Stomach (tissue), 9 donors: ENCODE data around the gene KARS1. TPM values are rescaled to one million over a fixed set of nuclear protein-coding genes. Genes with fewer than 3 reads are reported as not detected.

Experiments
- DNase-seq, 2 donors: peaks; one replicate each; pipeline versions ENCODE4 v3.0.0 to v3.0.0-alpha.2; 2013 to 2019
- H3K27ac ChIP-seq, 5 donors: fragments of 200-600 bp in 4 of 5; sonication (generic) in 4 of 5; one replicate each; pipeline ENCODE4 v1.5.1; 2013 to 2019; ENCODE audit warnings: mild to moderate bottlenecking in 1 of 5, moderate library complexity in 1 of 5
- H3K27me3 ChIP-seq, 3 donors: fragments of 200-600 bp; sonication (generic); one replicate each; pipeline ENCODE4 v1.5.1; 2017 to 2019; ENCODE audit warnings: mixed run types in 1 of 3
- H3K36me3 ChIP-seq, 4 donors: fragments of 200-600 bp; sonication (generic); 1 replicate in 3 of 4; 2 replicates in 1 of 4; pipeline ENCODE4 v1.5.1; 2016 to 2019
- H3K4me1 ChIP-seq, 4 donors: fragments of 200-600 bp; sonication (generic); one replicate each; pipeline ENCODE4 v1.5.1; 2016 to 2019
- H3K4me3 ChIP-seq, 4 donors: fragments of 200-600 bp; sonication (generic) in 3 of 4; one replicate each; pipeline ENCODE4 v1.5.1; 2016 to 2019; ENCODE audit warnings: mild to moderate bottlenecking in 1 of 4
- H3K9me3 ChIP-seq, 4 donors: fragments of 200-600 bp; sonication (generic); one replicate each; pipeline ENCODE4 v1.5.1; 2016 to 2019
- EP300 ChIP-seq: sonication (generic); formaldehyde crosslinking; IDR thresholded peaks from one replicate; pipeline ENCODE4 v1.6.1; 2017; ENCODE audit warnings: antibody characterized with exemption
- POLR2A ChIP-seq, 4 donors: fragments of 450-650 bp; IDR thresholded peaks; one replicate each; pipeline ENCODE4 v1.6.1; 2016; ENCODE audit warnings: antibody characterized with exemption in 4 of 4, control low read depth in 2 of 4, mild to moderate bottlenecking in 1 of 4, moderate library complexity in 1 of 4
- POLR2AphosphoS5 ChIP-seq, 3 donors: sonication (generic); formaldehyde crosslinking; IDR thresholded peaks; one replicate each; pipeline ENCODE4 v1.6.1; 2016; ENCODE audit warnings: antibody characterized with exemption in 3 of 3
- WGBS, 5 donors: extraction: QIAGEN DNeasy Blood & Tissue Kit in 3 of 5; methylation state at CpG; one replicate each; pipeline versions ENCODE4 v1.1.5 to v1.1.7; 2013 to 2018; 5-methylcytosine and 5-hydroxymethylcytosine counted together
- intact Hi-C: fragments of 100-400 bp; cut with DNase I; formaldehyde crosslinking; loops from one replicate; pipeline ENCODE4 v1.15.1; 2023; ENCODE audit warnings: low total_unique reads
- polyA plus RNA-seq, 3 donors: library from polyadenylated mRNA; stranded (reverse); fragments of 200-250 nt; gene quantifications; one replicate each; pipeline ENCODE4 v1.2.3, GENCODE V29; 2013
- total RNA-seq, 5 donors: library from RNA; depleted of rRNA; stranded (reverse); fragments of >200 nt; gene quantifications; one replicate each; pipeline versions ENCODE4 v1.1.0 to v1.2.3, GENCODE V29; 2014 to 2016
- TF ChIP-seq, protein P1 (sequence below), 7 experiments: fragments of 450-650 bp in 4 of 7; fragments of 200-600 bp in 3 of 7; sonication (generic) in 3 of 7; IDR thresholded peaks; one replicate each; pipeline ENCODE4 v1.5.1; 2016 to 2019; ENCODE audit warnings: antibody characterized with exemption in 7 of 7, control low read depth in 2 of 7, mild to moderate bottlenecking in 1 of 7
- donor health status: healthy with polysubstance abuse.
- donor health status: Bipolar disorder and iron deficiency.
- donor health status: healthy.

KARS1 gene
- total and polyA plus RNA-seq, 8 donors: 81.2 to 196 (median 92.7) TPM

DNA sequence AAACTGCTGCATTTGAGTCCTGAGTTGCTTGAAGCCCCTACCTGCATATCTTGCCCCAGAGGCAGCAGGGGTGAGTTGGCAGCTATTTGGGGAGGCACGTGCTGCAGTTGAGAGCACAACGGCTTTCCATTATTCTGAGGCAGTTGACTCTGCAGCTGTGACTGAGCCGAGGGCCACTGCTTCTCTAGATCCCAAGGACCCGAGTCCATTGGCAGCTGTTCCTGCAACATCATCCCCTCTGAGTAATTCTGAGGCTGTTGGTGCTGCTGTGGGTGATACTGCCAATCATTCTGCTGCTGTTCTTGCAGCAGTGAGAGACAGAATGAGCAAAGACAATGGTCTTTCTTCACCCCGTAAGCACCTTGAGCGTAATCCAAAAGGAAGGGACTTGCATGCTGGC, 12.9 kb upstream of the KARS1 start:
- H3K27me3 ChIP-seq: no peaks in the 10 kb centered on the region
- TF ChIP-seq POLR2AphosphoS5 (IDR thresholded peaks at IDR 0.05): no peak
- TF ChIP-seq, protein P1, sequence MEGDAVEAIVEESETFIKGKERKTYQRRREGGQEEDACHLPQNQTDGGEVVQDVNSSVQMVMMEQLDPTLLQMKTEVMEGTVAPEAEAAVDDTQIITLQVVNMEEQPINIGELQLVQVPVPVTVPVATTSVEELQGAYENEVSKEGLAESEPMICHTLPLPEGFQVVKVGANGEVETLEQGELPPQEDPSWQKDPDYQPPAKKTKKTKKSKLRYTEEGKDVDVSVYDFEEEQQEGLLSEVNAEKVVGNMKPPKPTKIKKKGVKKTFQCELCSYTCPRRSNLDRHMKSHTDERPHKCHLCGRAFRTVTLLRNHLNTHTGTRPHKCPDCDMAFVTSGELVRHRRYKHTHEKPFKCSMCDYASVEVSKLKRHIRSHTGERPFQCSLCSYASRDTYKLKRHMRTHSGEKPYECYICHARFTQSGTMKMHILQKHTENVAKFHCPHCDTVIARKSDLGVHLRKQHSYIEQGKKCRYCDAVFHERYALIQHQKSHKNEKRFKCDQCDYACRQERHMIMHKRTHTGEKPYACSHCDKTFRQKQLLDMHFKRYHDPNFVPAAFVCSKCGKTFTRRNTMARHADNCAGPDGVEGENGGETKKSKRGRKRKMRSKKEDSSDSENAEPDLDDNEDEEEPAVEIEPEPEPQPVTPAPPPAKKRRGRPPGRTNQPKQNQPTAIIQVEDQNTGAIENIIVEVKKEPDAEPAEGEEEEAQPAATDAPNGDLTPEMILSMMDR (IDR thresholded peaks at IDR 0.05): no peak
- no peak for TF ChIP-seq POLR2A (IDR thresholded peaks at IDR 0.05)
- no peak for TF ChIP-seq EP300
- no peak for DNase-seq
- H3K36me3 ChIP-seq: peaks cover 25 to 66% (median 60%) of the 10 kb centered on the region in 4 donors
- H3K27ac ChIP-seq: no peak overlapping the region
- no peaks in the 10 kb centered on the region for H3K9me3 ChIP-seq
- WGBS, 5 donors: 92 to 93% (median 92%) methylated on average over 6 of the region's 6 CpGs
- H3K4me3 ChIP-seq: no peak overlapping the region
- intact Hi-C loops: no loop called here
- H3K4me1 ChIP-seq: peaks cover 0 to 15% (median 8%) of the 10 kb centered on the region in 4 donors

DNA sequence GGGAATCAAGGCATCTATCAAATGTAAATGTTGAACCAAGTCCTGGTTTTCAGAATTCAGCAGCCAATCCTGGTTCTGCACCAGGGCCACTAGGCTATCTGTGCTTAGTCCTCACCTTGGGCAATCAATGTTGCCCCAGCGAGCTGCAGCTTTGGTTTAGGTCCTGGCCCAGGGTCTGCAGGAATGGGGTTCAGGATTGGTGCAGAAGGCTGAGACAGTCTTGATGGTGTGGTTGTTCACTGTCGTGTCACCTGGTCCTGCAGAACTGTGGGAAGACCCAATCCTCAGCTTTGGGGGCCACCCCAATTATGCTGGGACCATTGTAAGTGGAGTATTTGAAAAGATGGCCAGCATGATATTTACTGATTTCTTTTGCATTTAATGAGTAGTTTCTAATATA, 10.7 kb upstream of the KARS1 start:
- Histone ChIP-seq H3K4me3 (no peak overlapping the region), H3K27ac (no peak overlapping the region), H3K4me1 (peaks cover 0 to 22% (median 17%) of the 10 kb centered on the region in 4 donors), H3K9me3 (no peaks in the 10 kb centered on the region), H3K27me3 (no peaks in the 10 kb centered on the region), H3K36me3 (peaks cover 36 to 80% (median 73%) of the 10 kb centered on the region in 4 donors)
- TF ChIP-seq EP300 (no peak), POLR2AphosphoS5 (IDR thresholded peaks at IDR 0.05) (no peak), POLR2A (IDR thresholded peaks at IDR 0.05) (no peak)
- TF ChIP-seq, protein P1 (IDR thresholded peaks at IDR 0.05): no peak
- 90 to 96% (median 92%) methylated on average over 2 of the region's 2 CpGs for WGBS, 5 donors
- intact Hi-C loops: no loop called here
- DNase-seq: no peak

DNA sequence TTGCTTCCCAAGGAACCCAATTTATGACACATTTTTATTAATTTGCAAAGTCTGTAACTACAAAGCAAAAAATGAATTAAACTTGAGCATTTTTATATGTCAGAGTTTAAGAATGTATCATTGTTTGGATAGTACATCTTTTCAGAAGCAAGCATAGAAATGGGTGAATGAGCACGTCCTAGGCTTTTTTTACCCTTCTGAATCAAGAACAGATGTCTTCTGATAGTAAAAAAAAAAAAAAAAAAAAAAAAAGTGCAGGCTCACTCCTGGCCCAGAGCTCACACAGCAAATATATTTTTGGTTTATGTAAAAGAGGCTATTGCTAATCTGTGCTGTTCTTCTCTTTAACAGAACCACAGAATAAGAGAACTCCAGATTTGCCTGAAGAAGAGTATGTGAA, 6.5 kb upstream of the KARS1 start:
- H3K27me3 ChIP-seq: no peaks in the 10 kb centered on the region
- peaks cover 18 to 51% (median 39%) of the 10 kb centered on the region in 4 donors for H3K4me1 ChIP-seq
- H3K27ac ChIP-seq: no peak overlapping the region
- TF ChIP-seq EP300: no peak
- TF ChIP-seq POLR2A (IDR thresholded peaks at IDR 0.05): no peak
- TF ChIP-seq, protein P1 (IDR thresholded peaks at IDR 0.05): no peak
- no peak for TF ChIP-seq POLR2AphosphoS5 (IDR thresholded peaks at IDR 0.05)
- no peak overlapping the region for H3K4me3 ChIP-seq
- DNase-seq: no peak
- H3K9me3 ChIP-seq: no peaks in the 10 kb centered on the region
- peaks cover 36 to 50% (median 49%) of the 10 kb centered on the region in 4 donors for H3K36me3 ChIP-seq
- intact Hi-C loops: loop anchor here (5.0 kb wide), 1 partner anchor 113 kb away; no protein-coding TSS in a partner anchor
- WGBS, 5 donors: 49 to 72% (median 62%) methylated on average over 1 of the region's 1 CpG

DNA sequence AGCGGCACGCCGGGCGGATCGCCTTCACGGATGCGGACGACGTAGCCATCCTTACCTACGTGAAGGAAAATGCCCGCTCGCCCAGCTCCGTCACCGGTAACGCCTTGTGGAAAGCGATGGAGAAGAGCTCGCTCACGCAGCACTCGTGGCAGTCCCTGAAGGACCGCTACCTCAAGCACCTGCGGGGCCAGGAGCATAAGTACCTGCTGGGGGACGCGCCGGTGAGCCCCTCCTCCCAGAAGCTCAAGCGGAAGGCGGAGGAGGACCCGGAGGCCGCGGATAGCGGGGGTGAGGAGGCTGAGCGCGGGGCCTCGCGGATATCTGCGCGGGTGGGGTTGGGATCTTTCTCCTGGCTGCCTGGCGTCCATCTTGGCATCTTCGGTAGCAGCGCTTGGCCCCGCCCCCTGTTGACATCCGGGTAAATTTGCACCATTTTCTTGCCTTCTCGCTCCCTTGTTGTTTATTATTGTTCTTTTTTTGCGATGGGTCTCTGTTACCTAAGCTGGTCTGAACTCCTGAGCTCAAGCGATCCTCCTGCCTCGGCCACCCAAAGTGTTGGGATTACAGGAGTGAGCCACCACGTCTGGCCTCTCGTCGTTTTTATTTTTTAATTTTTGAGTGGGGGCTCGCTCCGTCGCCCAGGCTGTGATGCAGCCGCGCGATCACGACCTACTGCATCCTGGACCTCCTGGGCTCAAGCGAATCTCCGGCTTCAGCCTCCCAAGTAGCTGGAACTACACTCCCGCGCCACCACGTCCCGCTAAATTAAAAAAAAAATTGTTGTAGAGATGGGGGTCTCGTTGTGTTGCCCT, 1.0 kb upstream of the KARS1 start:
- DNase-seq: peak; percentile 86 to 96
- Histone ChIP-seq H3K4me3 (peak overlapping the region; percentile 80 to 100 (median 93)), H3K9me3 (no peaks in the 10 kb centered on the region), H3K27ac (peak overlapping the region; percentile 94 to 99 (median 96)), H3K4me1 (peaks cover 46 to 73% (median 64%) of the 10 kb centered on the region in 4 donors), H3K27me3 (no peaks in the 10 kb centered on the region), H3K36me3 (peaks cover 0 to 20% (median 16%) of the 10 kb centered on the region in 4 donors)
- WGBS, 5 donors: 0 to 1% (median 0%) methylated on average over 30 to 62 of the region's 62 CpGs
- intact Hi-C loops: no loop called here
- TF ChIP-seq POLR2A (IDR thresholded peaks at IDR 0.05) (no peak), POLR2AphosphoS5 (IDR thresholded peaks at IDR 0.05) (peak in 1 of 3 donors; percentile 58)
